Measurements from ENCODE around the gene CYTL1.

CYTL1 gene

DNA sequence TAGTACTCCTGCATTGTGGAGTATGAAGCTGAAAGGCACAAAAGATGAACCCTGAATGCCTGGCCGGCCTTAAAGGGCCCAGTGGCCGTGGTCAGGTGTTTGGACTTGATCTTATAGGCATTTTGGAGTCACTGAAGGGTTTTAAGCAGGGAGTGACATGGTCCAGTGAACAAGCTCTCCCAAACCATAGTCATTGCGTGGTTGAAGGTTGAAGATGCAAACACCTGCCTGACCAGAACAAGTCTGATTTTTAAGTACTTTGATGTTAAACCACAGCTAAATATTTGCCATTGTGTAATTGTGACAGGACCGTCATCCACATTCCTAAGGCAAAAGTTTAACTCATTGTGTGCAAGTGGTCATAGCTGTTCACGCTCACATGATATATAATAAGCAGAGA, 35.3 kb upstream of the CYTL1 start:
- Histone ChIP-seq H4K20me1 (ENCODE audit: insufficient read depth, low read length) (no peaks in the 10 kb centered on the region), H3K27ac (ENCODE audit: low read length) (no peak overlapping the region), H3K79me2 (ENCODE audit: low read length) (no peaks in the 10 kb centered on the region), H3K36me3 (replicated peaks; ENCODE audit: low read depth, low read length) (no peaks in the 10 kb centered on the region), H3K9ac (ENCODE audit: low read length) (no peak overlapping the region), H3K27me3 (ENCODE audit: low read depth, low read length) (no peaks in the 10 kb centered on the region), H3K9me3 (ENCODE audit: insufficient read depth, low read length) (no peaks in the 10 kb centered on the region), H3K4me1 (ENCODE audit: low read length) (no peaks in the 10 kb centered on the region), H3K4me3 (ENCODE audit: low read length) (no peak overlapping the region), H3K4me2 (ENCODE audit: low read length) (no peak overlapping the region), H2AFZ (ENCODE audit: low read depth, low read length) (no peak overlapping the region)
- no peak for TF ChIP-seq EZH2phosphoT487 (IDR thresholded peaks at IDR 0.05; ENCODE audit: low read depth)
- TF ChIP-seq, protein P1, sequence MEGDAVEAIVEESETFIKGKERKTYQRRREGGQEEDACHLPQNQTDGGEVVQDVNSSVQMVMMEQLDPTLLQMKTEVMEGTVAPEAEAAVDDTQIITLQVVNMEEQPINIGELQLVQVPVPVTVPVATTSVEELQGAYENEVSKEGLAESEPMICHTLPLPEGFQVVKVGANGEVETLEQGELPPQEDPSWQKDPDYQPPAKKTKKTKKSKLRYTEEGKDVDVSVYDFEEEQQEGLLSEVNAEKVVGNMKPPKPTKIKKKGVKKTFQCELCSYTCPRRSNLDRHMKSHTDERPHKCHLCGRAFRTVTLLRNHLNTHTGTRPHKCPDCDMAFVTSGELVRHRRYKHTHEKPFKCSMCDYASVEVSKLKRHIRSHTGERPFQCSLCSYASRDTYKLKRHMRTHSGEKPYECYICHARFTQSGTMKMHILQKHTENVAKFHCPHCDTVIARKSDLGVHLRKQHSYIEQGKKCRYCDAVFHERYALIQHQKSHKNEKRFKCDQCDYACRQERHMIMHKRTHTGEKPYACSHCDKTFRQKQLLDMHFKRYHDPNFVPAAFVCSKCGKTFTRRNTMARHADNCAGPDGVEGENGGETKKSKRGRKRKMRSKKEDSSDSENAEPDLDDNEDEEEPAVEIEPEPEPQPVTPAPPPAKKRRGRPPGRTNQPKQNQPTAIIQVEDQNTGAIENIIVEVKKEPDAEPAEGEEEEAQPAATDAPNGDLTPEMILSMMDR (IDR thresholded peaks at IDR 0.05; ENCODE audit: low read depth, low read length): no peak

DNA sequence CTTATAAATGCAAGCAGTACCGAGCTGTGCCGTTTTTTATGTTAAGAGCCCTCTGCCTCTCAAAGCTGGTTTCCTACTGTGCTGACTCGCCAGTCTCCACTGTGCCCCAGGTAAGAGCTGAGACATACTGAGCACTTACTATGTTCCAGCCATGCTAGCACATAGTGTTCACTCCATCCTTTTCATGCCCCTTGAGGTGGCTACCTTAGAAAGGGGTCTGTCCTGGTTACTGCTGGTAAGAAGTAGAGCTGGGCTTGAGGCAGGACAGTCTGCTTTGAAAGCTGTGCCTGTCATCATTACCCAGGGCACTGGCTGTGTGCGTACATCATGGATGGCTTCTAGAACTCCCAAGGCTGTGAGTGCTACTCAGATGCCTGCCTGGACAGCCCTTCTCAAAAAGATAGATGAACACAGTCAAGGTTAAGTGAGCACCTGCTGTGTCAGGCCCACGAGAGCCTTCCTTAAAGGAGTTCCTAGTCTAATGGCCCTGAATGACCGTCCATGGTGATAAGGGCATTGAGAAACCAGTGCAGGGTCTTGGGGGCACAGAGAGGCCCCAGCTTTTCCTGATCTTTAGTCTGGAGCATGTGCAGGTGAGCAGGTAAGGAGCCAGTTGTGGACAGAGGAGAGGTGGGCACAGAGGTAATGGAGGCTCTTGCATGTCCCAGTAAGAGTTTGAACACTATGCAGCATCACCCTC, 33.6 kb upstream of the CYTL1 start:
- H4K20me1 ChIP-seq (ENCODE audit: insufficient read depth, low read length): no peaks in the 10 kb centered on the region
- H3K79me2 ChIP-seq (ENCODE audit: low read length): no peaks in the 10 kb centered on the region
- H3K4me3 ChIP-seq (ENCODE audit: low read length): no peak overlapping the region
- no peak overlapping the region for H3K4me2 ChIP-seq (ENCODE audit: low read length)
- no peaks in the 10 kb centered on the region for H3K4me1 ChIP-seq (ENCODE audit: low read length)
- no peak overlapping the region for H2AFZ ChIP-seq (ENCODE audit: low read depth, low read length)
- H3K27me3 ChIP-seq (ENCODE audit: low read depth, low read length): no peaks in the 10 kb centered on the region
- no peaks in the 10 kb centered on the region for H3K36me3 ChIP-seq (replicated peaks; ENCODE audit: low read depth, low read length)
- H3K27ac ChIP-seq (ENCODE audit: low read length): no peak overlapping the region
- H3K9me3 ChIP-seq (ENCODE audit: insufficient read depth, low read length): no peaks in the 10 kb centered on the region
- TF ChIP-seq, protein P1 (IDR thresholded peaks at IDR 0.05; ENCODE audit: low read depth, low read length): no peak
- TF ChIP-seq EZH2phosphoT487 (IDR thresholded peaks at IDR 0.05; ENCODE audit: low read depth): no peak
- H3K9ac ChIP-seq (ENCODE audit: low read length): no peak overlapping the region

DNA sequence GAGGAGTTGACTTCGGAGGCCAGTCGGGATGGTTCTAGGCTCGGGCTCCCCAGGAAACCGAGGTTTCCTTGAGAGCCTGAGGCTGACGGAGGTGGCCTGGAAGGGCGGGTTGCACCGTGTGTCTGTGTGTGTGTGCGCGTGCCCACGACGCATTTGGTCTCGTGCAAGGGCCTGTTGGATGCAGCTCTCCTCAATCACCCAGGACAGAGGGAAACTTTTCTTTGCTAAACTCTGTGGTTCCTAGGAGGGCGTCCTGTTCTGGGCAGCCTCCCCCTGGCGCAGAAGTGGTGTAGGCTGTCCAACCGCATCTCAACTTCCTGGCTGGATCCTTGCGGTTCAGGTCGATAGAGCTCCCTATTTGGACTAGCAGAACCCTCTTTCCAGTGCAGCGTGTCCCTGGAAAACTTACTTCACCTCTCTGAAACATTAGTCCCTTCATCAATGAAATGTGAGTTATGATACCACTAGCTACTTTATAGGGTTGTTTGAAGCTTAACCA, 33.0 kb upstream of the CYTL1 start:
- Histone ChIP-seq H3K36me3 (replicated peaks; ENCODE audit: low read depth, low read length) (no peaks in the 10 kb centered on the region), H3K9ac (ENCODE audit: low read length) (no peak overlapping the region), H3K4me1 (ENCODE audit: low read length) (no peaks in the 10 kb centered on the region), H4K20me1 (ENCODE audit: insufficient read depth, low read length) (no peaks in the 10 kb centered on the region), H2AFZ (ENCODE audit: low read depth, low read length) (no peak overlapping the region), H3K27me3 (ENCODE audit: low read depth, low read length) (no peaks in the 10 kb centered on the region), H3K4me3 (ENCODE audit: low read length) (no peak overlapping the region), H3K9me3 (ENCODE audit: insufficient read depth, low read length) (no peaks in the 10 kb centered on the region), H3K4me2 (ENCODE audit: low read length) (no peak overlapping the region), H3K27ac (ENCODE audit: low read length) (no peak overlapping the region), H3K79me2 (ENCODE audit: low read length) (no peaks in the 10 kb centered on the region)
- TF ChIP-seq, protein P1 (IDR thresholded peaks at IDR 0.05; ENCODE audit: low read depth, low read length): no peak
- TF ChIP-seq EZH2phosphoT487 (IDR thresholded peaks at IDR 0.05; ENCODE audit: low read depth): no peak

DNA sequence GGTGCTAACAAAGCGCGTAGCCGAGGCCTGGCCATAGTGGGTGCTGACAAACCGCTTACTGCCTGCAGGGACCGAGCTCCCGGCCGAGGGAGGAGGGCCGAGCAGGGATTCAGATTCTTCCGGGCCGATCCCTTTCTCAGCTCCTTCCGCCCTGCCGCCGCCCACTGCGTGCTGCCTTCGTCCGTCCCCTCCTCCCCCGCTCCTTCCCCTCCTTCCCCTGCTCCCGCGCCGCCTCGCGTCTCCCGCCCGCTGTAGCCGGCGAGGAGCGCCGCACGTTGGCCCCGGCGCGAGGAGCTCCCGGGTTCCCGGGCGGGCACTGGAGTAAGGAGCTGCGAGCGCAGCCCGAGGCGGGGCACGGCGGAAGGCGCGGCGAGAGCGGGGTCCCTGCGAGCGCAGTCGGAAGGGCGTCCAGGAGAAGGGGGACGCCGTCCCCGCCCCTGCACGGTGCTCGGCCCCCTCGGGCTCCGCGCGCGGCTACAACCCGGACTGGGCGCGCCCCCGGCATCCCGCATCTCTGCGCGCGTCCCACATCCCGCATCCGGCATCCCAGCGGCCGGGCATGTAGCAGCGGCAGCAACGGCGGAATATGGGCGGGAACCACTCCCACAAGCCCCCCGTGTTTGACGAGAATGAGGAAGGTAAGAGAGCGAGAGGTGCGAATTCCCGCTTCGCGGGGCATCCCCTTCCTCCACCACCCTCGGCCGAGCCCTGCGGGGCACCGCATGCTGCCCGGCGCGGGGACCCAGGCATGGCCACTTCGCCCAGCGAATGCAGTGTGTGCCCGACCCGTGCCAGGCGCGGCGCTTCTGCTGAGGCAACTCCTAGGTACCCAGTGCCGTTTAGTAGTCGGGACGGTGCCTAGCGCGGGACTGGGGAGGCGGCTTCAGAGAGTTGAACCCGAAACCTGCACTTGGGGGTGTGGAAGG, 32.3 kb upstream of the CYTL1 start, which contains the start of gene STK32B:
TSS of gene STK32B (plus strand) at position 203 of the 926 bp plus-strand sequence.
- no peaks in the 10 kb centered on the region for H3K9me3 ChIP-seq (ENCODE audit: insufficient read depth, low read length)
- no peak within 1 kb of the TSS for H2AFZ ChIP-seq (ENCODE audit: low read depth, low read length)
- H3K9ac ChIP-seq (ENCODE audit: low read length): no peak within 1 kb of the TSS
- no peak within 1 kb of the TSS for H3K27ac ChIP-seq (ENCODE audit: low read length)
- no peaks in the 10 kb centered on the region for H3K79me2 ChIP-seq (ENCODE audit: low read length)
- H4K20me1 ChIP-seq (ENCODE audit: insufficient read depth, low read length): no peaks in the 10 kb centered on the region
- no peak within 1 kb of the TSS for H3K4me2 ChIP-seq (ENCODE audit: low read length)
- no peaks in the 10 kb centered on the region for H3K27me3 ChIP-seq (ENCODE audit: low read depth, low read length)
- no peaks in the 10 kb centered on the region for H3K36me3 ChIP-seq (replicated peaks; ENCODE audit: low read depth, low read length)
- H3K4me1 ChIP-seq (ENCODE audit: low read length): no peaks in the 10 kb centered on the region
- TF ChIP-seq, protein P1 (IDR thresholded peaks at IDR 0.05; ENCODE audit: low read depth, low read length): no peak
- no peak for TF ChIP-seq EZH2phosphoT487 (IDR thresholded peaks at IDR 0.05; ENCODE audit: low read depth)
- no peak within 1 kb of the TSS for H3K4me3 ChIP-seq (ENCODE audit: low read length)

Measured in OCI-LY3 (cell line).